Kidney epithelial cell (primary cell): ENCODE results near the gene MARCHF3. TPM values are rescaled to one million over a fixed set of nuclear protein-coding genes. Genes with fewer than 3 reads are reported as not detected.

ENCODE experiments used
- DNase-seq: peaks from one replicate; pipeline ENCODE4 v3.0.0-alpha.2; 2010; ENCODE audit warnings: low read depth
- H3K27me3 ChIP-seq: 2 replicates; pipeline ENCODE4 v1.6.0; 2011; ENCODE audit warnings: low read length; ENCODE audit not compliant: control insufficient read depth, insufficient read depth
- H3K36me3 ChIP-seq: 2 replicates; pipeline ENCODE4 v1.5.1; 2011; ENCODE audit warnings: low read length; ENCODE audit not compliant: control insufficient read depth, insufficient read depth
- H3K4me3 ChIP-seq: 2 replicates; pipeline ENCODE4 v1.5.1; 2011; ENCODE audit warnings: low read depth, mild to moderate bottlenecking, control low read depth, low read length
- total RNA-seq: library from RNA; depleted of rRNA; stranded (reverse); fragments of >200 nt; gene quantifications from 2 replicates; pipeline ENCODE4 v1.2.3, GENCODE V29; 2015
- TF ChIP-seq, protein P1 (sequence below): IDR thresholded peaks from 2 replicates; pipeline ENCODE4 v1.5.1; 2011; ENCODE audit warnings: mild to moderate bottlenecking, moderate library complexity, low read length, control low read depth, inconsistent platforms; ENCODE audit not compliant: insufficient read depth, poor library complexity, severe bottlenecking

Gene MARCHF3
- total RNA-seq, 1 donor from 2014 or later: 0.46 TPM

DNA sequence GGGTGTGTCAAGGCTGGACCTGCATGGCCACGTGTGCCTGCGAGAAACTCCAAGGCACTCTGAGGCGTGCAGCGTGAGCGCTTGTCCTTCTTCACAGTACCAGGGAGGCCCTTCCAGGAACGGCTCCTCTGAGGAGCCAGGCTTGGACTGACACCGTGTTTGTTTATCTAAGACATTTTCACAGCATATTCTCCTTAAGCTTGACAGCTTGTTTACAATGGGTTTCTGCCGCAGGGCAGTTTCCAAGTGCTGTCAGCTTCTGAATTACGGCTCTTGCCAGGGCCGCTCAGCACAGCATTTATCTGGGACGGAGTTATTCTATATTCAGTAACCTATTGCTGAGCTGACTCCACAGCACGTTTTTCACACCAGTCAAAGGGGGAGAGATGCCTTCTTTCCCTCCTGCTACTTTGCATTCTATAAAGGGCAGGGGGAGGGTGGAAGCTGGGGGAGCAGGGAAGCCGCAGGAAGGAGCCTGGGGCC lies 155.0 kb downstream of the MARCHF3 start:
- no peaks in the 10 kb centered on the region for H3K36me3 ChIP-seq
- H3K27me3 ChIP-seq: no peaks in the 10 kb centered on the region
- TF ChIP-seq, protein P1, sequence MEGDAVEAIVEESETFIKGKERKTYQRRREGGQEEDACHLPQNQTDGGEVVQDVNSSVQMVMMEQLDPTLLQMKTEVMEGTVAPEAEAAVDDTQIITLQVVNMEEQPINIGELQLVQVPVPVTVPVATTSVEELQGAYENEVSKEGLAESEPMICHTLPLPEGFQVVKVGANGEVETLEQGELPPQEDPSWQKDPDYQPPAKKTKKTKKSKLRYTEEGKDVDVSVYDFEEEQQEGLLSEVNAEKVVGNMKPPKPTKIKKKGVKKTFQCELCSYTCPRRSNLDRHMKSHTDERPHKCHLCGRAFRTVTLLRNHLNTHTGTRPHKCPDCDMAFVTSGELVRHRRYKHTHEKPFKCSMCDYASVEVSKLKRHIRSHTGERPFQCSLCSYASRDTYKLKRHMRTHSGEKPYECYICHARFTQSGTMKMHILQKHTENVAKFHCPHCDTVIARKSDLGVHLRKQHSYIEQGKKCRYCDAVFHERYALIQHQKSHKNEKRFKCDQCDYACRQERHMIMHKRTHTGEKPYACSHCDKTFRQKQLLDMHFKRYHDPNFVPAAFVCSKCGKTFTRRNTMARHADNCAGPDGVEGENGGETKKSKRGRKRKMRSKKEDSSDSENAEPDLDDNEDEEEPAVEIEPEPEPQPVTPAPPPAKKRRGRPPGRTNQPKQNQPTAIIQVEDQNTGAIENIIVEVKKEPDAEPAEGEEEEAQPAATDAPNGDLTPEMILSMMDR: no peak
- no peak for DNase-seq
- H3K4me3 ChIP-seq: no peak overlapping the region

DNA sequence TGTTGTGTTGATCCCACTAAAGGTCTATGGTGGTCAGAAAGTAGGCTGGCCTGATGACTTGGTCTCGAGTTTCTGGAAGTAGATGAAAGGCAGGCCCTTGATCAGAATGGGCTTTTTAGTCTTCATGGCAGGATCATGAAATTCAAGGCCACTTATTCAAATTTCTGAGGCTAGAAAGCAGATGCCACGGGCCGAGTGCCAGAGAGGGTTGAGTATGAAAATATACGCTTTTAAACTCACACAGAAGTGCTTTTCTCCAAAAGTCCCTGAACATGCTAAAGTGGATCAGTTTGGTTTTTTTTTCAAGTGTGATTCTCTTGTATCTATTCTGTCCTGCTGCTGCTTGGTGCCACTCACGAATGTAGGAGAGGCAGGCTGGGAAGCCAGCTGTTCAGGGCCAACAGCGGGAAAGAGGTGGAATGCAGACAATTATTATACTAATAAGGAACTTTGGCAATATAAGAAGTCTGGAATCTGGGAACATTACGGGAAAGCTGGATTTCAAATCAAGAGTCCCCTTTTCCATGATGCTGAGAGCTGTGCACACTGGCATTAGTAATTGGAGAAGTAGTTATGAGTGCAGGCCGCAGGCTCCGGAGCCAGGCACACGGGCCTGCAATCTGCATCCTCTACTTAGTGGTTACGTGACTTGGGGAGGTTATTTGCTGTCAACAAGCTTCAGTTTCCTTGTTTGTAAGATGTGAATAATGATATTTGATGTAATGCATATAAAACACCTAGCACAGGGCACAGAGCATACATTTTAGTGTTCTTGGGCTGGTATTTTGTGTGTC lies 157.6 kb downstream of the MARCHF3 start:
- TF ChIP-seq, protein P1: no peak
- Histone ChIP-seq H3K36me3 (no peaks in the 10 kb centered on the region), H3K27me3 (no peaks in the 10 kb centered on the region), H3K4me3 (no peak overlapping the region)
- DNase-seq: no peak

- TF ChIP-seq, protein P1: no peak
- no peak for DNase-seq
- H3K27me3 ChIP-seq: no peaks in the 10 kb centered on the region
- H3K4me3 ChIP-seq: no peak overlapping the region
- H3K36me3 ChIP-seq: no peaks in the 10 kb centered on the region
Measured at GRCh38 chr5:126871441-126871840, 158.9 kb downstream of the MARCHF3 start.

- no peaks in the 10 kb centered on the region for H3K36me3 ChIP-seq
- no peak for DNase-seq
- H3K27me3 ChIP-seq: no peaks in the 10 kb centered on the region
- H3K4me3 ChIP-seq: peak overlapping the region; percentile 28
- TF ChIP-seq, protein P1: no peak
Measured at GRCh38 chr5:126869005-126869451, 161.3 kb downstream of the MARCHF3 start.

- no peaks in the 10 kb centered on the region for H3K36me3 ChIP-seq
- H3K4me3 ChIP-seq: peak overlapping the region; percentile 28
Measured at GRCh38 chr5:126868338-126869004, 161.9 kb downstream of the MARCHF3 start.

More at GRCh38 chr5:126868338-126869004, 161.9 kb downstream of the MARCHF3 start:
- H3K27me3 ChIP-seq: no peaks in the 10 kb centered on the region
- TF ChIP-seq, protein P1: no peak
- no peak for DNase-seq
